Epithelial cell of esophagus (primary cell): ENCODE results near the gene ICOS.
"Not testable (repeated sequence)": the region's sequence is repeated elsewhere in the genome, so short reads cannot be mapped to it uniquely, and the experiment has no call there.

ENCODE experiments used
- DNase-seq: peaks from one replicate; pipeline ENCODE4 v3.0.0; 2010; ENCODE audit warnings: low read depth
- H3K4me3 ChIP-seq: 2 replicates; pipeline ENCODE4 v1.5.1; 2011; ENCODE audit warnings: mild to moderate bottlenecking, low read length, control low read depth
- CTCF ChIP-seq: IDR thresholded peaks from 2 replicates; pipeline ENCODE4 v1.5.1; 2011; ENCODE audit warnings: low read depth, mild to moderate bottlenecking, low read length, control low read depth, inconsistent platforms; ENCODE audit not compliant: insufficient read depth; ENCODE audit errors: missing control alignments

The ICOS gene

GRCh38 chr2:203983064-203983715 lies 46.6 kb downstream of the ICOS start:
- DNase-seq, result no peak
- no peak for TF ChIP-seq CTCF
- H3K4me3 ChIP-seq, result no peak overlapping the region

- not testable (repeated sequence) for DNase-seq, H3K4me3 ChIP-seq
These were observed 49.4 kb downstream of the ICOS start for GRCh38 chr2:203985978-203986377.

GRCh38 chr2:203987959-203988358 lies 51.4 kb downstream of the ICOS start:
- H3K4me3 ChIP-seq, result no peak overlapping the region
- TF ChIP-seq CTCF, result no peak
- no peak for DNase-seq

GRCh38 chr2:203988500-203989260 lies 52.1 kb downstream of the ICOS start:
- no peak for TF ChIP-seq CTCF
- no peak overlapping the region for H3K4me3 ChIP-seq
- no peak for DNase-seq

GRCh38 chr2:203989521-203989920 lies 53.0 kb downstream of the ICOS start:
- no peak overlapping the region for H3K4me3 ChIP-seq
- no peak for DNase-seq
- TF ChIP-seq CTCF, result no peak

GRCh38 chr2:203992509-203992908 lies 55.9 kb downstream of the ICOS start:
- no peak overlapping the region for H3K4me3 ChIP-seq
- no peak for DNase-seq
- no peak for TF ChIP-seq CTCF

- DNase-seq, result no peak
- no peak for TF ChIP-seq CTCF
- H3K4me3 ChIP-seq, result no peak overlapping the region
These were observed 56.4 kb downstream of the ICOS start for GRCh38 chr2:203993011-203993410.
